Suprapubic skin (tissue), 4 donors: ENCODE results near the gene MRC2.

Experiments used
- CTCF ChIP-seq, 2 donors: fragments of 200-600 bp in 1 of 2; fragments of 450-650 bp in 1 of 2; sonication (generic) in 1 of 2; IDR thresholded peaks; one replicate each; pipeline ENCODE4 v1.5.1; 2016 to 2019; ENCODE audit warnings: antibody characterized with exemption in 2 of 2, mild to moderate bottlenecking in 1 of 2, moderate library complexity in 1 of 2
- EP300 ChIP-seq: sonication (generic); formaldehyde crosslinking; IDR thresholded peaks from one replicate; pipeline ENCODE4 v1.6.1; 2017; ENCODE audit warnings: antibody characterized with exemption
- POLR2A ChIP-seq, 2 donors: fragments of 450-650 bp; IDR thresholded peaks; one replicate each; pipeline ENCODE4 v1.6.1; 2017; ENCODE audit warnings: antibody characterized with exemption in 2 of 2, mild to moderate bottlenecking in 2 of 2, moderate library complexity in 2 of 2
- POLR2AphosphoS5 ChIP-seq, 3 donors: sonication (generic); formaldehyde crosslinking; IDR thresholded peaks; one replicate each; pipeline ENCODE4 v1.6.1; 2017; ENCODE audit warnings: antibody characterized with exemption in 3 of 3

GRCh38 chr17:62739645-62740388, 112.3 kb downstream of the MRC2 start:
- TF ChIP-seq POLR2AphosphoS5 (IDR thresholded peaks at IDR 0.05) (no peak), CTCF (IDR thresholded peaks at IDR 0.05) (no peak), EP300 (no peak), POLR2A (IDR thresholded peaks at IDR 0.05) (no peak)
